CD14-positive monocyte (primary cell): ENCODE data around the gene SPSB3. TPM values are rescaled to one million over a fixed set of nuclear protein-coding genes. Genes with fewer than 3 reads are reported as not detected.

ENCODE experiments used
- DNase-seq, 3 donors: peaks; one replicate each; pipeline ENCODE4 v3.0.0-alpha.2; 2011 to 2022
- H2AFZ ChIP-seq: 2 replicates; pipeline ENCODE4 v1.6.0; 2012; ENCODE audit warnings: mild to moderate bottlenecking, low read depth, low read length, inconsistent platforms; ENCODE audit not compliant: insufficient read depth, poor library complexity, severe bottlenecking
- H3K27ac ChIP-seq, 2 donors: 1 replicate in 1 of 2; 2 replicates in 1 of 2; pipeline ENCODE4 v1.5.1; 2012 to 2013; ENCODE audit warnings: low read length in 2 of 2, control low read depth in 1 of 2, inconsistent platforms in 1 of 2, low read depth in 1 of 2, mild to moderate bottlenecking in 1 of 2
- H3K27me3 ChIP-seq, 2 donors: one replicate each; pipeline versions ENCODE4 v1.6.0 to v1.6.1; 2011 to 2013; ENCODE audit warnings: low read length in 2 of 2; ENCODE audit not compliant: control insufficient read depth in 2 of 2, insufficient read depth in 2 of 2
- H3K36me3 ChIP-seq, 2 donors: replicated peaks in 1 of 2; 1 replicate in 1 of 2; 2 replicates in 1 of 2; pipeline versions ENCODE4 v1.5.1 to v1.6.1; 2012 to 2013; ENCODE audit warnings: low read length in 2 of 2, control low read depth in 1 of 2, inconsistent platforms in 1 of 2, mild to moderate bottlenecking in 1 of 2; ENCODE audit not compliant: insufficient read depth in 2 of 2, control insufficient read depth in 1 of 2
- H3K4me1 ChIP-seq, 2 donors: 1 replicate in 1 of 2; 2 replicates in 1 of 2; pipeline versions ENCODE4 v1.5.1 to v1.6.1; 2012 to 2013; ENCODE audit warnings: low read length in 2 of 2, control low read depth in 1 of 2, inconsistent platforms in 1 of 2, mild to moderate bottlenecking in 1 of 2, moderate library complexity in 1 of 2; ENCODE audit not compliant: insufficient read depth in 2 of 2, control insufficient read depth in 1 of 2
- H3K4me2 ChIP-seq: replicated peaks from 2 replicates; pipeline ENCODE3; 2012; ENCODE audit warnings: low read length, moderate library complexity, mild to moderate bottlenecking; ENCODE audit not compliant: poor library complexity, severe bottlenecking; ENCODE audit errors: extremely low read depth
- H3K4me3 ChIP-seq, 3 experiments: fragments of 200-600 bp in 1 of 3; sonication (generic) in 1 of 3; replicated peaks in 1 of 3; 1 replicate in 2 of 3; 2 replicates in 1 of 3; pipeline ENCODE4 v1.5.1; 2011 to 2013; ENCODE audit warnings: low read length in 3 of 3, mild to moderate bottlenecking in 3 of 3, control low read depth in 2 of 3, low read depth in 2 of 3, inconsistent platforms in 1 of 3, moderate library complexity in 1 of 3
- H3K79me2 ChIP-seq: 2 replicates; pipeline ENCODE4 v1.6.0; 2012; ENCODE audit warnings: mild to moderate bottlenecking, control low read depth, inconsistent platforms, low read length, moderate library complexity; ENCODE audit not compliant: insufficient read depth
- H3K9ac ChIP-seq: 2 replicates; pipeline ENCODE4 v1.6.0; 2017; ENCODE audit warnings: low read length, mild to moderate bottlenecking; ENCODE audit not compliant: insufficient read depth, poor library complexity, severe bottlenecking
- H3K9me3 ChIP-seq, 2 donors: replicated peaks in 1 of 2; 1 replicate in 1 of 2; 2 replicates in 1 of 2; pipeline versions ENCODE4 v1.5.1 to v1.6.1; 2012 to 2013; ENCODE audit warnings: low read length in 2 of 2, control low read depth in 1 of 2; ENCODE audit not compliant: control insufficient read depth in 1 of 2, insufficient read depth in 1 of 2
- H4K20me1 ChIP-seq: 2 replicates; pipeline ENCODE4 v1.6.0; 2012; ENCODE audit warnings: mild to moderate bottlenecking, low read length, control low read depth, moderate library complexity; ENCODE audit not compliant: insufficient read depth
- H3K27ac Mint-ChIP-seq, 7 donors: one replicate each; pipeline ENCODE4 v1.8.0; 2020; ENCODE audit warnings: mild to moderate bottlenecking in 7 of 7, mixed read lengths in 7 of 7, moderate library complexity in 6 of 7, inconsistent platforms in 2 of 7
- H3K27me3 Mint-ChIP-seq, 3 donors: one replicate each; pipeline ENCODE4 v1.8.0; 2021 to 2022; ENCODE audit warnings: low read depth in 3 of 3, mild to moderate bottlenecking in 3 of 3, mixed read lengths in 3 of 3, moderate library complexity in 3 of 3, inconsistent platforms in 1 of 3
- H3K36me3 Mint-ChIP-seq, 2 donors: one replicate each; pipeline ENCODE4 v1.8.0; 2020; ENCODE audit warnings: mixed read lengths in 2 of 2, inconsistent platforms in 1 of 2, mild to moderate bottlenecking in 1 of 2
- H3K4me1 Mint-ChIP-seq: one replicate; pipeline ENCODE4 v1.8.0; 2020; ENCODE audit warnings: mild to moderate bottlenecking, mixed read lengths
- H3K4me3 Mint-ChIP-seq, 2 donors: one replicate each; pipeline ENCODE4 v1.8.0; 2020; ENCODE audit warnings: mild to moderate bottlenecking in 2 of 2, mixed read lengths in 2 of 2, moderate library complexity in 1 of 2
- H3K9me3 Mint-ChIP-seq, 7 donors: one replicate each; pipeline ENCODE4 v1.8.0; 2020 to 2022; ENCODE audit warnings: mixed read lengths in 7 of 7, mild to moderate bottlenecking in 6 of 7, moderate library complexity in 6 of 7, inconsistent platforms in 2 of 7
- WGBS: methylation state at CpG from one replicate; pipeline ENCODE4 v1.1.5; 2013; ENCODE audit warnings: missing lambda C conversion rate; ENCODE audit not compliant: insufficient coverage; 5-methylcytosine and 5-hydroxymethylcytosine counted together
- intact Hi-C, 2 donors: fragments of 100-400 bp; cut with micrococcal nuclease; formaldehyde crosslinking; loops; one replicate each; pipeline versions ENCODE4 v1.15.0 to v1.15.1; 2023
- polyA plus RNA-seq, 3 donors: library from polyadenylated mRNA; depleted of rRNA in 1 of 3; unstranded in 2 of 3; stranded (reverse) in 1 of 3; fragments of 300-500 nt in 2 of 3; fragments of >200 nt in 1 of 3; fragmentation: Illumina TruSeq in 2 of 3; gene quantifications; 1 replicate in 2 of 3; 2 replicates in 1 of 3; pipeline ENCODE4 v1.2.3, GENCODE V29; 2012 to 2021
- TF ChIP-seq, protein P1 (sequence below): fragments of 200-600 bp; IDR thresholded peaks from one replicate; pipeline ENCODE4 v1.8.0; 2022; ENCODE audit warnings: antibody characterized with exemption, mild to moderate bottlenecking

The SPSB3 gene
- polyA plus RNA-seq, 3 donors = 36.8 to 151 (median 40.2) TPM

DNA sequence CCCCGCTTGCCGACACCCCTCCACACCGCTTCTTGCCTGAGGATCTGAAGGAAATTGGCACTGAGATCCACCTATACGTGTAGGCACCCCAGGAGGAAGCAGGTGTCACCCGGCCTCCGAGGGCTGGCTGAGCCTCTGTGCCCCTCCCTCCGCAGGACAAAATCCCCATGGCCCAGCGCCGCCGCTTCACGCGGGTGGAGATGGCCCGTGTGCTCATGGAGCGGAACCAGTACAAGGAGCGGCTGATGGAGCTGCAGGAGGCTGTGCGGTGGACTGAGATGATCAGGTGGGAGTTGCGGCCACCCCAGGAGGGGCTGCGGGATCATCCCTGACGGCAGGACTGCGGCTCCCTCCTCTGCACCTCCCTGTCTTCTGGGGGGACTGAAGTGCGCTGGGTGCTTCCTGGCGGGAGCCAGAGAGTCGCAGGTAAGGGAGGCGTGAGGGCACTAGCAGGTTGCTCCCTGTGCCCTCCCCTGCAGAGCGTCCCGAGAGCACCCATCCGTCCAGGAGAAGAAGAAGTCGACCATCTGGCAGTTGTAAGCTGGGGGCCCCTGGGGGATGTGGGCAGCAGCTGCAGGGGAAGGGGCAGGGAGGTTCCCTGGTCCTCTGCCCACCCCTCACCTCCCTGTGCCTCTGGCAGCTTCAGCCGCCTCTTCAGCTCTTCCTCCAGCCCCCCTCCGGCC lies 20.0 kb downstream of the SPSB3 start:
- no peak for DNase-seq
- Mint-ChIP-seq H3K27ac (no peak overlapping the region), H3K27me3 (peaks cover 0 to 3% (median 2%) of the 10 kb centered on the region in 3 donors), H3K9me3 (peaks cover 0 to 2% (median 0%) of the 10 kb centered on the region in 7 donors), H3K4me3 (no peak overlapping the region), H3K4me1 (no peaks in the 10 kb centered on the region), H3K36me3 (peaks cover 46 to 83% of the 10 kb centered on the region in 2 donors)
- Histone ChIP-seq H3K27ac (no peak overlapping the region), H3K4me2 (no peak overlapping the region), H3K4me3 (no peak overlapping the region), H4K20me1 (peaks cover 14% of the 10 kb centered on the region), H2AFZ (no peak overlapping the region), H3K9ac (no peak overlapping the region), H3K79me2 (no peaks in the 10 kb centered on the region), H3K27me3 (no peaks in the 10 kb centered on the region), H3K9me3 (no peaks in the 10 kb centered on the region), H3K36me3 (peaks cover 91 to 95% of the 10 kb centered on the region in 2 donors), H3K4me1 (no peaks in the 10 kb centered on the region)
- TF ChIP-seq, protein P1, sequence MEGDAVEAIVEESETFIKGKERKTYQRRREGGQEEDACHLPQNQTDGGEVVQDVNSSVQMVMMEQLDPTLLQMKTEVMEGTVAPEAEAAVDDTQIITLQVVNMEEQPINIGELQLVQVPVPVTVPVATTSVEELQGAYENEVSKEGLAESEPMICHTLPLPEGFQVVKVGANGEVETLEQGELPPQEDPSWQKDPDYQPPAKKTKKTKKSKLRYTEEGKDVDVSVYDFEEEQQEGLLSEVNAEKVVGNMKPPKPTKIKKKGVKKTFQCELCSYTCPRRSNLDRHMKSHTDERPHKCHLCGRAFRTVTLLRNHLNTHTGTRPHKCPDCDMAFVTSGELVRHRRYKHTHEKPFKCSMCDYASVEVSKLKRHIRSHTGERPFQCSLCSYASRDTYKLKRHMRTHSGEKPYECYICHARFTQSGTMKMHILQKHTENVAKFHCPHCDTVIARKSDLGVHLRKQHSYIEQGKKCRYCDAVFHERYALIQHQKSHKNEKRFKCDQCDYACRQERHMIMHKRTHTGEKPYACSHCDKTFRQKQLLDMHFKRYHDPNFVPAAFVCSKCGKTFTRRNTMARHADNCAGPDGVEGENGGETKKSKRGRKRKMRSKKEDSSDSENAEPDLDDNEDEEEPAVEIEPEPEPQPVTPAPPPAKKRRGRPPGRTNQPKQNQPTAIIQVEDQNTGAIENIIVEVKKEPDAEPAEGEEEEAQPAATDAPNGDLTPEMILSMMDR = no peak
- 91% methylated on average over 19 of the region's 30 CpGs for WGBS
- intact Hi-C loops = no loop called here

GRCh38 chr16:1761751-1762150 lies 20.6 kb downstream of the SPSB3 start:
- no peak overlapping the region for H3K4me3 ChIP-seq
- no peaks in the 10 kb centered on the region for H3K9me3 ChIP-seq
- WGBS = 99% methylated on average over 8 of the region's 15 CpGs
- H3K27ac Mint-ChIP-seq = no peak overlapping the region
- intact Hi-C loops = no loop called here
- no peak overlapping the region for H3K4me3 Mint-ChIP-seq
- peaks cover 14% of the 10 kb centered on the region for H4K20me1 ChIP-seq
- no peak overlapping the region for H3K4me2 ChIP-seq
- no peak overlapping the region for H3K27ac ChIP-seq
- no peaks in the 10 kb centered on the region for H3K4me1 ChIP-seq
- TF ChIP-seq, protein P1 = no peak
- H3K79me2 ChIP-seq = no peaks in the 10 kb centered on the region
- DNase-seq = no peak
- H3K27me3 ChIP-seq = no peaks in the 10 kb centered on the region
- H3K4me1 Mint-ChIP-seq = no peaks in the 10 kb centered on the region
- H3K36me3 ChIP-seq = peaks cover 85 to 92% of the 10 kb centered on the region in 2 donors
- H3K27me3 Mint-ChIP-seq = peaks cover 0 to 3% (median 2%) of the 10 kb centered on the region in 3 donors
- H3K9ac ChIP-seq = no peak overlapping the region
- H3K9me3 Mint-ChIP-seq = peaks cover 0 to 2% (median 0%) of the 10 kb centered on the region in 7 donors
- H3K36me3 Mint-ChIP-seq = peaks cover 42 to 83% of the 10 kb centered on the region in 2 donors
- H2AFZ ChIP-seq = no peak overlapping the region
